CD4-positive, alpha-beta T cell (primary cell): ENCODE results near the gene OR1K1. TPM values are rescaled to one million over a fixed set of nuclear protein-coding genes. Genes with fewer than 3 reads are reported as not detected.
A peak's percentile ranks its signal among the peaks of the same experiment; 100 is the strongest.
"Not testable (repeated sequence)": the region's sequence is repeated elsewhere in the genome, so short reads cannot be mapped to it uniquely, and the experiment has no call there.

Source experiments
- ATAC-seq: fragments of 200-7000 bp; cut with Tn5 transposase; one replicate; pipeline ENCODE4 v1.10.0; 2022; ENCODE audit warnings: mild to moderate bottlenecking; ENCODE audit not compliant: poor library complexity
- CTCF ChIA-PET: fragments of 350-600 bp; sonication (Branson Sonifier 250); formaldehyde crosslinking; loops from one replicate; lab custom pipeline; 2021; ENCODE audit warnings: antibody characterized with exemption, inconsistent platforms; lab: Charles Lee
- POLR2A ChIA-PET: fragments of 350-600 bp; sonication (Branson Sonifier 250); formaldehyde crosslinking; loops from one replicate; lab custom pipeline; 2021; ENCODE audit warnings: antibody characterized with exemption, inconsistent platforms; lab: Charles Lee
- DNase-seq, 14 experiments: peaks; one replicate each; pipeline ENCODE4 v3.0.0-alpha.2; 2013 to 2020; ENCODE audit warnings: mixed read lengths in 2 of 14
- H3K27ac ChIP-seq, 2 donors: one replicate each; pipeline versions ENCODE4 v1.5.1 to v1.7.0; 2013; ENCODE audit warnings: low read length in 2 of 2, low read depth in 1 of 2, mild to moderate bottlenecking in 1 of 2
- H3K27me3 ChIP-seq, 2 experiments: 1 replicate in 1 of 2; 2 replicates in 1 of 2; pipeline versions ENCODE4 v1.6.1 to v1.7.0; 2013; ENCODE audit warnings: low read length in 2 of 2, control low read depth in 1 of 2, mild to moderate bottlenecking in 1 of 2, moderate library complexity in 1 of 2; ENCODE audit not compliant: insufficient read depth in 2 of 2, control insufficient read depth in 1 of 2
- H3K36me3 ChIP-seq: one replicate; pipeline ENCODE4 v1.6.1; 2013; ENCODE audit warnings: low read length, control low read depth; ENCODE audit not compliant: insufficient read depth
- H3K4me1 ChIP-seq: one replicate; pipeline ENCODE4 v1.6.1; 2013; ENCODE audit warnings: low read length, control low read depth; ENCODE audit not compliant: insufficient read depth
- H3K4me3 ChIP-seq: one replicate; pipeline ENCODE4 v1.5.1; 2013; ENCODE audit warnings: mild to moderate bottlenecking, low read length, moderate library complexity
- H3K9me3 ChIP-seq, 2 experiments: 1 replicate in 1 of 2; 2 replicates in 1 of 2; pipeline versions ENCODE4 v1.6.1 to v1.7.0; 2013; ENCODE audit warnings: low read length in 2 of 2, mild to moderate bottlenecking in 2 of 2, control low read depth in 1 of 2, moderate library complexity in 1 of 2; ENCODE audit not compliant: control insufficient read depth in 1 of 2, insufficient read depth in 1 of 2
- H3K27ac Mint-ChIP-seq: one replicate; pipeline ENCODE4 v1.8.0; 2020; ENCODE audit warnings: mixed read lengths
- H3K27me3 Mint-ChIP-seq: one replicate; pipeline ENCODE4 v1.8.0; 2021; ENCODE audit warnings: mixed read lengths
- H3K36me3 Mint-ChIP-seq: one replicate; pipeline ENCODE4 v1.8.0; 2021; ENCODE audit warnings: low read depth, mixed read lengths
- H3K4me1 Mint-ChIP-seq: one replicate; pipeline ENCODE4 v1.8.0; 2021; ENCODE audit warnings: low read depth, mixed read lengths
- H3K4me3 Mint-ChIP-seq: one replicate; pipeline ENCODE4 v1.8.0; 2020; ENCODE audit warnings: mild to moderate bottlenecking, mixed read lengths
- H3K9me3 Mint-ChIP-seq: one replicate; pipeline ENCODE4 v1.8.0; 2020; ENCODE audit warnings: mixed read lengths
- intact Hi-C, 2 experiments: fragments of 100-400 bp; cut with DNase I in 1 of 2; cut with micrococcal nuclease in 1 of 2; formaldehyde crosslinking; loops; one replicate each; pipeline versions ENCODE4 v1.15.1 to v1.9.0; 2023 to 2025; cut with DNase I, micrococcal nuclease
- total RNA-seq, 174 experiments: library from RNA in 2 of 174; stranded (reverse) in 2 of 174; gene quantifications; one replicate each; pipeline ENCODE4 v1.2.3 and lab custom pipeline; 2021 to 2026
- TF ChIP-seq, protein P1 (sequence below): fragments of 200-600 bp; IDR thresholded peaks from one replicate; pipeline ENCODE4 v1.8.0; 2022; ENCODE audit warnings: antibody characterized with exemption, mild to moderate bottlenecking

The OR1K1 gene
- total RNA-seq, 2 experiments from 2014 or later, result not detected

DNA sequence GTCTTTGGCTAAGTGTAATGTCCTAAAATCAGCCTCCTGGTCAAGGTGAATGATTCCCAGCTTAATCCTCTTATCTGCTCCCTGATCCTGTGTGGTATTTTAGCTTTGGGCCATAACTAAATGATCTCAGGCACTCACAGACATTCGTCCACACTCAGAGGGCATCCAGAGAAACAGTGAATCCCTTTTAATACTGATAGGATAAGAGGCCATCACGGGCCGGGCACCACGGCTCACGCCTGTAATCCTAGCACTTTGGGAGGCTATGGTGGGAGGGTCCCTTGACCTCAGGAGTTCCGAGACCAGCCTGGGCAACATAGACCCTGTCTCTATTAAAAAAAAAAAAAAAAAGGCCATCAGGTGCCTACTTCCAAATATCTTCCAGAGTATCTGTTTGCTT lies 22.1 kb downstream of the OR1K1 start:
- TF ChIP-seq, protein P1, sequence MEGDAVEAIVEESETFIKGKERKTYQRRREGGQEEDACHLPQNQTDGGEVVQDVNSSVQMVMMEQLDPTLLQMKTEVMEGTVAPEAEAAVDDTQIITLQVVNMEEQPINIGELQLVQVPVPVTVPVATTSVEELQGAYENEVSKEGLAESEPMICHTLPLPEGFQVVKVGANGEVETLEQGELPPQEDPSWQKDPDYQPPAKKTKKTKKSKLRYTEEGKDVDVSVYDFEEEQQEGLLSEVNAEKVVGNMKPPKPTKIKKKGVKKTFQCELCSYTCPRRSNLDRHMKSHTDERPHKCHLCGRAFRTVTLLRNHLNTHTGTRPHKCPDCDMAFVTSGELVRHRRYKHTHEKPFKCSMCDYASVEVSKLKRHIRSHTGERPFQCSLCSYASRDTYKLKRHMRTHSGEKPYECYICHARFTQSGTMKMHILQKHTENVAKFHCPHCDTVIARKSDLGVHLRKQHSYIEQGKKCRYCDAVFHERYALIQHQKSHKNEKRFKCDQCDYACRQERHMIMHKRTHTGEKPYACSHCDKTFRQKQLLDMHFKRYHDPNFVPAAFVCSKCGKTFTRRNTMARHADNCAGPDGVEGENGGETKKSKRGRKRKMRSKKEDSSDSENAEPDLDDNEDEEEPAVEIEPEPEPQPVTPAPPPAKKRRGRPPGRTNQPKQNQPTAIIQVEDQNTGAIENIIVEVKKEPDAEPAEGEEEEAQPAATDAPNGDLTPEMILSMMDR, result no peak
- H3K4me1 ChIP-seq, result peaks cover 26% of the 10 kb centered on the region
- no peak overlapping the region for H3K4me3 ChIP-seq
- Mint-ChIP-seq H3K36me3 (peaks cover 74% of the 10 kb centered on the region), H3K4me3 (no peak overlapping the region), H3K27ac (peak overlapping the region; percentile 55), H3K27me3 (no peaks in the 10 kb centered on the region), H3K4me1 (peaks cover 73% of the 10 kb centered on the region), H3K9me3 (no peaks in the 10 kb centered on the region)
- no peaks in the 10 kb centered on the region for H3K9me3 ChIP-seq
- intact Hi-C loops, result loop anchor here (5.0 to 10.0 kb wide), 2 partner anchors 555 to 557 kb away; partner anchors contain the start of genes MRRF (in 1 of the 2) and RBM18 (in 1 of the 2)
- DNase-seq (no peak), ATAC-seq (no peak)
- no peaks in the 10 kb centered on the region for H3K27me3 ChIP-seq
- no peak overlapping the region for H3K27ac ChIP-seq
- CTCF ChIA-PET, result no interaction called here
- POLR2A ChIA-PET, result no interaction called here
- H3K36me3 ChIP-seq, result peaks cover 33% of the 10 kb centered on the region

DNA sequence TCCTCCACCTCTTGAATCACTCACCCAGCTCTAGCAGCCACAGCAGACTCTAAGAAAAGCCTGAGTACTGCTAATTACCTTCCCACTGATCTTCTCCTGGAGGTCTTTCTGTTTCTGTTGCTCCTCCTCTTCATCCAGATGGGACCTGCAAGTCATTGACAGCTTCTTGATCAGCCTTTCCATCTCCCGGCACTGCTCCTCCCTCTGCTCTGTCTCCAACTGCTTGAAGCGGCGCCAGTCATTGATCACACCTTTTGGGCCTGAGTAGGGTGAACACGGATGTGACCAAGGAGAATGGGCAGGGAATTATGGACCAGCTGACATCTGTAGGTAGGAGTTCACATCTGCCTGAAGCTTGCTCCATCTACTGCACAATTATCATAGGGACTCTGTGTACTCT lies 23.0 kb downstream of the OR1K1 start:
- no peak overlapping the region for H3K4me3 ChIP-seq
- no peaks in the 10 kb centered on the region for H3K9me3 Mint-ChIP-seq
- H3K27ac ChIP-seq, result no peak overlapping the region
- peak overlapping the region; percentile 76 for H3K27ac Mint-ChIP-seq
- H3K9me3 ChIP-seq, result no peaks in the 10 kb centered on the region
- ChIA-PET CTCF (no interaction called here), POLR2A (no interaction called here)
- H3K36me3 ChIP-seq, result peaks cover 28% of the 10 kb centered on the region
- no peaks in the 10 kb centered on the region for H3K27me3 Mint-ChIP-seq
- no peak for ATAC-seq
- H3K4me1 ChIP-seq, result peaks cover 35% of the 10 kb centered on the region
- intact Hi-C loops, result loop anchor here (5.0 to 10.0 kb wide), 2 partner anchors 556 to 558 kb away; partner anchors contain the start of genes MRRF (in 1 of the 2) and RBM18 (in 1 of the 2)
- no peaks in the 10 kb centered on the region for H3K27me3 ChIP-seq
- H3K4me1 Mint-ChIP-seq, result peaks cover 75% of the 10 kb centered on the region
- H3K4me3 Mint-ChIP-seq, result no peak overlapping the region
- TF ChIP-seq, protein P1, result no peak
- H3K36me3 Mint-ChIP-seq, result peaks cover 76% of the 10 kb centered on the region
- DNase-seq, result no peak

DNA sequence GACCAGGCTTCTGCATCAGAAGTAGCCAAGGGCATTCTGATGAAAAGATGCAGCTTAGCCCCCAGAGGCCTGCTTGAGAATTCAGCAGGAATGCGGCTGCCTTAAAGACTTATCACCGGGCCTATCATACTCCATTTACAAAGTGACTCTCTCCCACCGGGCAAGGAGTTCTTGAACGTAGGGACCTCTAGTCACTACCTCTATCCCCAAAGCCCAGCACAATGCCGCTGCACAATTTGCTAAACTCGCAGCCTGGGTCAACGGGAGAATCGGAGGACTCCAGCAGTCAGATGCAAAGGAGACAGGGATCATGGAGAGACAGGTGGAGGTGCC lies 27.8 kb downstream of the OR1K1 start:
- intact Hi-C loops, result loop anchor here (1.0 to 10.0 kb wide), 8 partner anchors 19 to 730 kb away; partner anchors contain the start of genes RC3H2 (in 2 of the 2), MRRF (in 1 of the 2), RABGAP1 (in 1 of the 2) and RBM18 (in 1 of the 2)
- ChIA-PET CTCF (interaction anchor here (1.0 to 1.1 kb wide), 4 partner anchors 9 to 398 kb away, joined by 3 read pairs; no protein-coding TSS in a partner anchor), POLR2A (interaction anchor here (1.0 to 2.8 kb wide), 12 partner anchors 10 to 113 kb away, joined by 3 to 28 read pairs (median 4); partner anchors contain the start of genes RABGAP1, RC3H2, ZBTB26 and ZBTB6)
- Histone ChIP-seq H3K4me1 (peaks cover 30% of the 10 kb centered on the region), H3K27ac (peak overlapping the region; percentile 84 to 98), H3K4me3 (peak overlapping the region; percentile 99), H3K9me3 (no peaks in the 10 kb centered on the region), H3K36me3 (peaks cover 11% of the 10 kb centered on the region), H3K27me3 (no peaks in the 10 kb centered on the region)
- Mint-ChIP-seq H3K36me3 (peaks cover 50% of the 10 kb centered on the region), H3K9me3 (no peaks in the 10 kb centered on the region), H3K27me3 (no peaks in the 10 kb centered on the region), H3K4me1 (peaks cover 53% of the 10 kb centered on the region), H3K4me3 (peak overlapping the region; percentile 100), H3K27ac (peak overlapping the region; percentile 95)
- peak; percentile 5 for ATAC-seq
- TF ChIP-seq, protein P1, result no peak
- DNase-seq, result no peak

DNA sequence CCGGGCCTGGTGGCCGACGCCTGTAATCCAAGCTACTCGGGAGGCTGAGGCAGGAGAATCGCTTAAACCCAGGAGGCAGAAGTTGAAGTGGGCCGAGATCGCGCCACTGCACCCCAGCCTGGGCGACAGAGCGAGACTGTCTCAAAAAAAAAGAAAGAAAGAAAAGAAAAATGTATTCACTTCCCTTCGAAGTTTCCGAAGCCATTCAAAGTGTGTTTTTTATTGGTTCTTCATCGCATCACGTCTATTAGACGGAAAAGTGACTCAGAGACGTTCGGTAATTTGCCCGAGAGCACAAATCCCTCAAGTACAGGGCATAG lies 29.0 kb downstream of the OR1K1 start:
- not testable (repeated sequence) for H3K36me3 ChIP-seq, H3K9me3 ChIP-seq, H3K27me3 ChIP-seq, H3K9me3 Mint-ChIP-seq, DNase-seq, H3K27me3 Mint-ChIP-seq, ATAC-seq, H3K27ac ChIP-seq
- H3K4me3 Mint-ChIP-seq, result peak overlapping the region; percentile 100
- H3K36me3 Mint-ChIP-seq, result peaks cover 39% of the 10 kb centered on the region
- POLR2A ChIA-PET, result interaction anchor here (0.9 to 2.8 kb wide), 17 partner anchors 9 to 112 kb away, joined by 3 to 28 read pairs (median 3); partner anchors contain the start of genes RABGAP1, RC3H2, ZBTB26 and ZBTB6
- H3K4me3 ChIP-seq, result peak overlapping the region; percentile 99
- CTCF ChIA-PET, result interaction anchor here (1.1 kb wide), 1 partner anchor 396 kb away, joined by 3 read pairs; no protein-coding TSS in a partner anchor
- H3K4me1 Mint-ChIP-seq, result peaks cover 44% of the 10 kb centered on the region
- H3K4me1 ChIP-seq, result peaks cover 30% of the 10 kb centered on the region
- intact Hi-C loops, result loop anchor here (1.0 to 10.0 kb wide), 8 partner anchors 17 to 732 kb away; partner anchors contain the start of genes RC3H2 (in 2 of the 2), MRRF (in 1 of the 2), RABGAP1 (in 1 of the 2) and RBM18 (in 1 of the 2)
- peak overlapping the region; percentile 95 for H3K27ac Mint-ChIP-seq
